Gastrocnemius medialis (tissue), 4 donors: ENCODE results near the gene PDE9A. TPM values are rescaled to one million over a fixed set of nuclear protein-coding genes. Genes with fewer than 3 reads are reported as not detected.

Source experiments
- ATAC-seq, 2 donors: fragments of 150-250 bp; one replicate each; pipeline ENCODE4 v1.9.1; 2016
- DNase-seq, 2 donors: peaks; one replicate each; pipeline ENCODE4 v3.0.0-alpha.2; 2019
- H3K27ac ChIP-seq, 4 donors: fragments of 200-600 bp; sonication (generic); 1 replicate in 1 of 4; 2 replicates in 3 of 4; pipeline ENCODE4 v1.5.1; 2016 to 2018; ENCODE audit warnings: mild to moderate bottlenecking in 2 of 4, moderate library complexity in 1 of 4
- H3K27me3 ChIP-seq, 3 donors: fragments of 200-600 bp; sonication (generic) in 2 of 3; 1 replicate in 1 of 3; 2 replicates in 2 of 3; pipeline versions ENCODE4 v1.5.1 to v1.6.0; 2016 to 2019; ENCODE audit warnings: mild to moderate bottlenecking in 1 of 3, moderate library complexity in 1 of 3
- H3K36me3 ChIP-seq, 2 donors: fragments of 200-600 bp; sonication (generic) in 1 of 2; one replicate each; pipeline ENCODE4 v1.5.1; 2017 to 2018
- H3K4me1 ChIP-seq, 2 donors: fragments of 200-600 bp; sonication (generic) in 1 of 2; one replicate each; pipeline ENCODE4 v1.5.1; 2016 to 2017; ENCODE audit warnings: mild to moderate bottlenecking in 2 of 2
- H3K4me3 ChIP-seq, 4 donors: fragments of 200-600 bp; sonication (generic) in 3 of 4; 1 replicate in 1 of 4; 2 replicates in 3 of 4; pipeline ENCODE4 v1.5.1; 2016 to 2019; ENCODE audit warnings: mild to moderate bottlenecking in 2 of 4
- H3K9me3 ChIP-seq, 3 donors: fragments of 200-600 bp; sonication (generic) in 2 of 3; 1 replicate in 1 of 3; 2 replicates in 2 of 3; pipeline ENCODE4 v1.5.1; 2016 to 2019
- CTCF ChIP-seq, 5 experiments: fragments of 450-650 bp in 3 of 5; fragments of 200-600 bp in 2 of 5; sonication (generic) in 2 of 5; IDR thresholded peaks in 4 of 5; conservative IDR thresholded peaks in 1 of 5; 1 replicate in 4 of 5; 2 replicates in 1 of 5; pipeline ENCODE4 v1.5.1; 2016 to 2019; ENCODE audit warnings: antibody characterized with exemption in 5 of 5, mild to moderate bottlenecking in 3 of 5, moderate library complexity in 3 of 5
- POLR2A ChIP-seq, 2 donors: fragments of 450-650 bp; IDR thresholded peaks; one replicate each; pipeline ENCODE4 v1.6.1; 2017; ENCODE audit warnings: antibody characterized with exemption in 2 of 2, mild to moderate bottlenecking in 2 of 2, moderate library complexity in 2 of 2
- in situ Hi-C, 4 donors: fragments of 200-750 bp; cut with MboI; loops; one replicate each; pipeline versions ENCODE4 v1.15.0 to v1.8.0; 2017; ENCODE audit warnings: low sequenced_read_pairs in 4 of 4
- intact Hi-C: fragments of 100-400 bp; cut with DNase I; formaldehyde crosslinking; loops from one replicate; pipeline ENCODE4 v1.15.1; 2023; ENCODE audit warnings: low total_unique reads
- total RNA-seq, 4 donors: library from RNA; depleted of rRNA; stranded (reverse); fragments of >200 nt; gene quantifications; one replicate each; pipeline versions ENCODE4 v1.1.0 to v1.2.3, GENCODE V29; 2016

PDE9A gene
- total RNA-seq, 4 donors from 2014 or later, result 1.4 to 4.5 (median 1.8) TPM

- Histone ChIP-seq H3K36me3 (no peaks in the 10 kb centered on the region), H3K27me3 (no peaks in the 10 kb centered on the region), H3K27ac (no peak overlapping the region), H3K9me3 (no peaks in the 10 kb centered on the region), H3K4me1 (no peaks in the 10 kb centered on the region), H3K4me3 (no peak overlapping the region)
- intact Hi-C loops, result no loop called here
- TF ChIP-seq POLR2A (IDR thresholded peaks at IDR 0.05) (no peak), CTCF (IDR thresholded peaks at IDR 0.05 in 4 of 5, conservative IDR thresholded peaks at IDR 0.05 in 1 of 5) (no peak)
- ATAC-seq (no peak), DNase-seq (no peak)
- in situ Hi-C loops, result no loop called here
Measured at GRCh38 chr21:42747746-42748351, 94.4 kb downstream of the PDE9A start.

GRCh38 chr21:42748620-42749176 lies 95.3 kb downstream of the PDE9A start:
- intact Hi-C loops, result no loop called here
- H3K4me3 ChIP-seq, result no peak overlapping the region
- no peaks in the 10 kb centered on the region for H3K9me3 ChIP-seq
- no peaks in the 10 kb centered on the region for H3K27me3 ChIP-seq
- TF ChIP-seq CTCF (IDR thresholded peaks at IDR 0.05 in 4 of 5, conservative IDR thresholded peaks at IDR 0.05 in 1 of 5) (no peak), POLR2A (IDR thresholded peaks at IDR 0.05) (no peak)
- H3K36me3 ChIP-seq, result no peaks in the 10 kb centered on the region
- ATAC-seq (no peak), DNase-seq (no peak)
- H3K4me1 ChIP-seq, result no peaks in the 10 kb centered on the region
- in situ Hi-C loops, result no loop called here
- no peak overlapping the region for H3K27ac ChIP-seq

GRCh38 chr21:42750737-42751530 lies 97.5 kb downstream of the PDE9A start:
- in situ Hi-C loops, result no loop called here

GRCh38 chr21:42751866-42752265 lies 98.4 kb downstream of the PDE9A start:
- Histone ChIP-seq H3K27me3 (no peaks in the 10 kb centered on the region), H3K36me3 (no peaks in the 10 kb centered on the region), H3K4me3 (no peak overlapping the region), H3K27ac (no peak overlapping the region), H3K4me1 (no peaks in the 10 kb centered on the region), H3K9me3 (no peaks in the 10 kb centered on the region)
- TF ChIP-seq CTCF (IDR thresholded peaks at IDR 0.05 in 4 of 5, conservative IDR thresholded peaks at IDR 0.05 in 1 of 5), result no peak
- TF ChIP-seq POLR2A (IDR thresholded peaks at IDR 0.05), result no peak
- ATAC-seq, result no peak
- no peak for DNase-seq
- intact Hi-C loops, result no loop called here
- in situ Hi-C loops, result no loop called here

More at GRCh38 chr21:42750737-42751530, 97.5 kb downstream of the PDE9A start:
- ATAC-seq, result no peak
- TF ChIP-seq POLR2A (IDR thresholded peaks at IDR 0.05) (no peak), CTCF (IDR thresholded peaks at IDR 0.05 in 4 of 5, conservative IDR thresholded peaks at IDR 0.05 in 1 of 5) (no peak)
- H3K27me3 ChIP-seq, result no peaks in the 10 kb centered on the region
- intact Hi-C loops, result no loop called here
- no peak overlapping the region for H3K27ac ChIP-seq
- H3K4me3 ChIP-seq, result no peak overlapping the region
- H3K36me3 ChIP-seq, result no peaks in the 10 kb centered on the region
- DNase-seq, result no peak
- H3K4me1 ChIP-seq, result no peaks in the 10 kb centered on the region
- H3K9me3 ChIP-seq, result no peaks in the 10 kb centered on the region
